Measurements from ENCODE around the gene NRG3. TPM values are rescaled to one million over a fixed set of nuclear protein-coding genes. Genes with fewer than 3 reads are reported as not detected.

Gene NRG3
- total RNA-seq, 1 donor from 2014 or later, result not detected

GRCh38 chr10:82236084-82236731, 361.2 kb downstream of the NRG3 start:
- Histone ChIP-seq H3K4me3 (ENCODE audit: low read depth, low read length) (no peak overlapping the region), H3K27me3 (ENCODE audit: control insufficient read depth, insufficient read depth, low read length) (no peaks in the 10 kb centered on the region), H3K36me3 (ENCODE audit: control insufficient read depth, insufficient read depth, low read length) (no peaks in the 10 kb centered on the region)
- DNase-seq (ENCODE audit: low read depth) (no peak), FAIRE-seq (no peak)
- no peak for TF ChIP-seq CTCF (IDR thresholded peaks at IDR 0.05; ENCODE audit: insufficient read depth, low read length, severe bottlenecking)

GRCh38 chr10:82238291-82238690, 363.3 kb downstream of the NRG3 start:
- H3K36me3 ChIP-seq (ENCODE audit: control insufficient read depth, insufficient read depth, low read length), result no peaks in the 10 kb centered on the region
- DNase-seq (ENCODE audit: low read depth) (no peak), FAIRE-seq (no peak)
- no peak overlapping the region for H3K4me3 ChIP-seq (ENCODE audit: low read depth, low read length)
- TF ChIP-seq CTCF (IDR thresholded peaks at IDR 0.05; ENCODE audit: insufficient read depth, low read length, severe bottlenecking), result no peak
- H3K27me3 ChIP-seq (ENCODE audit: control insufficient read depth, insufficient read depth, low read length), result no peaks in the 10 kb centered on the region

- no peak for TF ChIP-seq CTCF (IDR thresholded peaks at IDR 0.05; ENCODE audit: insufficient read depth, low read length, severe bottlenecking)
- FAIRE-seq, result no peak
- DNase-seq (ENCODE audit: low read depth), result no peak
- Histone ChIP-seq H3K27me3 (ENCODE audit: control insufficient read depth, insufficient read depth, low read length) (no peaks in the 10 kb centered on the region), H3K4me3 (ENCODE audit: low read depth, low read length) (no peak overlapping the region), H3K36me3 (ENCODE audit: control insufficient read depth, insufficient read depth, low read length) (no peaks in the 10 kb centered on the region)
Measured at GRCh38 chr10:82240408-82240807, 365.4 kb downstream of the NRG3 start.

- no peak overlapping the region for H3K4me3 ChIP-seq (ENCODE audit: low read depth, low read length)
- H3K27me3 ChIP-seq (ENCODE audit: control insufficient read depth, insufficient read depth, low read length), result no peaks in the 10 kb centered on the region
- no peak for TF ChIP-seq CTCF (IDR thresholded peaks at IDR 0.05; ENCODE audit: insufficient read depth, low read length, severe bottlenecking)
- H3K36me3 ChIP-seq (ENCODE audit: control insufficient read depth, insufficient read depth, low read length), result no peaks in the 10 kb centered on the region
- FAIRE-seq, result no peak
- DNase-seq (ENCODE audit: low read depth), result no peak
Measured at GRCh38 chr10:82242778-82243177, 367.8 kb downstream of the NRG3 start.

GRCh38 chr10:82245157-82245556, 370.2 kb downstream of the NRG3 start:
- DNase-seq (ENCODE audit: low read depth) (no peak), FAIRE-seq (no peak)
- no peak for TF ChIP-seq CTCF (IDR thresholded peaks at IDR 0.05; ENCODE audit: insufficient read depth, low read length, severe bottlenecking)
- Histone ChIP-seq H3K27me3 (ENCODE audit: control insufficient read depth, insufficient read depth, low read length) (no peaks in the 10 kb centered on the region), H3K4me3 (ENCODE audit: low read depth, low read length) (no peak overlapping the region), H3K36me3 (ENCODE audit: control insufficient read depth, insufficient read depth, low read length) (no peaks in the 10 kb centered on the region)
